T-helper 1 cell (primary cell): ENCODE measurements around the gene RPL10.

Experiments used
- DNase-seq, 5 donors: peaks; one replicate each; pipeline ENCODE4 v3.0.0-alpha.2; 2012 to 2020

Gene RPL10

DNA sequence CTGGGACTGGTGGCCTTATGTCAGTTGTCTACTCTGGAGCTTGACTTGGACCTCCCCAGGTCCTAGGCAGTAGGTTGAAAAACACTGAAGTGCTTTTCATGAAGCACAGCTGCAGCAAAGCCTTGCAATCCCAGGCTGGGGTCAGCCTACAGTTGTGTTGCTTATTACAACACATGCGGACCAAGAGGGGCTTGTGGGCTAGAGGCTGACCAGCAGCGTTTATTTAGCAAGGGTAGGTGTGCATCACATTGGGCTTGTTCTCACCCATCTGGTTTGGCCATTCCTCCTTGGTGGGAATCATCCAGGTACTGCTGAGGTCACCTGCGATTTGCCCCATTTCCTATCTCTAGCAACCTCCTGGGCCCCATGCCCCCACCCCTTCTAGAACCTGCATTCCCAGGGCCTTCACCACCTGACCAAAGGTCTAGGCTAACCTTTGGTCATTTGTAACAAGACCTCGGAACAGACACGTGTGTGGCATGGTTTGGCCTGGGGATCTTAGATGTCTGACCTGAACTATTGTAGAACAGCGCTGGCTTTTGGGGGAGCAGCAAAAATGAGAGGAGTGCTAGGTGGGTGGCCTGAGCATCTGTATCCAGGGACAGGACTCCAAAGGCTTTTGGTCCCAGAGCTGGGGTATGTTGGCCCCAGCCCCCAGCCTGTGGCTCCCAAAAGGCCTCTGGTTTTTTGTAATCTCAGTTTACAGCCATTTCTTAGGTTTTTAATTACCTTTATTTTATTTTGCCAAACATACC lies 3.0 kb downstream of the RPL10 start:
- DNase-seq, result no peak

DNA sequence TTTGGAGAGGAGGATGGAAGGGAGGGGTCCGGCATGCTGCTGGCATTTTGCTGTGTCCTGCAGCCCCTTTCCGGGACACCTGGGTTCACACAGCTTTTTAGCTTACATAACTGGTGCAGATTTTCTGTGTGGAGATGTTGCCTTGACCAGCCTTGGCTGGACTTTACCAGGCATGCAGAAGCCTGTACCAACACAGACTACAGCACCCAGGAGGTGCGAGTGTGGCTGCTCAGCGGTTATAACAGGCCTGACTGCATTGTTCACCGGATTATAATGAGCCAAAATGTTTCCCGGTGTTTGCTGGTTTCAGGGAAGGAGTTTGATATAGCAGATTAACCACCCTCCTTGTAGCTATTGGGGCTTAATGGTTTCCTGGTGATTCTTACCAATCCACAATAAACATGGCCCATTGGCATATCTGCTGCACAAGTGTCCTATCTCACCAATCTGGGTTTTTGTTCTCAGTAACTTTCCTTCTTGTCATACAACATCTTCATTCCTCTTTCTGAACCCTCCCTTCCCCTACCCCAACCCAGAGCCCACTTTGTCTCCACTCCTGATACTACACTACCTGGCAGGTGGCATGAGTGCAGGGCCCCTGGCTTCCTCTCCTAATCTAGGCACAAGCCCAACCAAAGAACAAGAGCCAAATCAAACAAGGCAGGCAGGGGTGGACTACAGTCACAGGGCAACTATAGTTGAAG lies 3.9 kb downstream of the RPL10 start:
- DNase-seq, result no peak

DNA sequence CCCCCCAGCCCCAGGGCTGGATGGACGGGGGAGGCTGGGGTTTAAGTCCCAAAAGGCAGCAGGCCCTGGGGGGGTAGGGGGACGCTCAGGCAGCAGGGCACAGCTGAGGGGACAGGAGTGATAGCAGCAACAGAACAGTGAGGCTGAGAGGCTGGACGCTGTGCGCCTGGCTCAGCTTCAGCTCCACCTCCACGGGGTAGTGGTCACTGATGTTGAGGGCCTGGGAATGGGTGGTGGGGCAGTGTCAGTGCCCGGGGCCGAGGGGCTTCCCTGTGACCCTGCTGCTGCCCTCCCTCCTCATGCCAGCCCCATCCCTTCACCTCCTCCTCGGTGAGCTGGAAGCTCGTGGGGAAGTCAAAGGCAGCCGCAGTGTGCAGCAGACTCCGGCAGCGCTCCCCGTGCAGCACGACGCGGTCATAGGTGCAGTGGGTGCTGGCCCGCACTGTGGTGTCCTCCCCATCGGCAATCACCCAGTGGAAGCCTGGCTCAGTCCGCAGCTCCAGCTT lies 4.5 kb downstream of the RPL10 start:
- no peak for DNase-seq

DNA sequence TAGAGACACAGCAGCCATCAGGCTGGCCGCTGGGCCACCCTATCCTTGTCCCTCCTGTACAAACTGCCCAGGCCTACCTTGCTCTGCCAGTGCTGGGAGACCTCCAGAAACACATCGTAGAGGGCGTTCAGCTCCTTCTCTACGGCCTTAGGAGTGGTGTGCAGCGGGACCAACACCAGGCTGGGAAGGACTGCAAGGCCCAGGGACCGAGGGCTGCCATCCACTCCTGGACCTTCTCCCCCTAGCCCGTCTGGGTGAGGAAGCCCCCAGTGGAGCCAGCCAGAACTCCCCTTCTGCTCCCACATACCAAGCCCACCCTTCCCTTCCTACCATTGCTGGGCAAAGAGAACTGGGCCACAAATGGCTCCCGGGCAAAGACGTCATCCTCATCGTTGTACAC lies 5.0 kb downstream of the RPL10 start:
- DNase-seq, result no peak

DNA sequence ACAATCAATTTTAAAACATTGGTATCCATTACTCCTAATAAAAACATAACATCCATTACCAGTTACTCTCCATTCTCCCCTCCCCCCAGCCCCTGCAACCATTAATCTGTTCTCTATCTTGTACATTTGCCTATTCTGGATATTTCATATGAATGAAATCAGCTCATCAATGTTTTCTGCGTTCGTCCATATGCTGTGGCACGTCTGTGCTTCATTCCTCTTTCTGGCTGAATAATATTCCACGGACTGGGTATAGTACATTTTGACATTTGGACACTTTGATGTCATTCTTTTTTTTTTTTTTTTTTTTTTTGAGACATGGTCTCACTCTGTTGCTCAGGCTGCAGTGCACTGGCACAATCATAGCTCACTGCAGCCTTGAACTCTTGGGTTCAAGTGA lies 5.7 kb downstream of the RPL10 start:
- DNase-seq, result no peak

DNA sequence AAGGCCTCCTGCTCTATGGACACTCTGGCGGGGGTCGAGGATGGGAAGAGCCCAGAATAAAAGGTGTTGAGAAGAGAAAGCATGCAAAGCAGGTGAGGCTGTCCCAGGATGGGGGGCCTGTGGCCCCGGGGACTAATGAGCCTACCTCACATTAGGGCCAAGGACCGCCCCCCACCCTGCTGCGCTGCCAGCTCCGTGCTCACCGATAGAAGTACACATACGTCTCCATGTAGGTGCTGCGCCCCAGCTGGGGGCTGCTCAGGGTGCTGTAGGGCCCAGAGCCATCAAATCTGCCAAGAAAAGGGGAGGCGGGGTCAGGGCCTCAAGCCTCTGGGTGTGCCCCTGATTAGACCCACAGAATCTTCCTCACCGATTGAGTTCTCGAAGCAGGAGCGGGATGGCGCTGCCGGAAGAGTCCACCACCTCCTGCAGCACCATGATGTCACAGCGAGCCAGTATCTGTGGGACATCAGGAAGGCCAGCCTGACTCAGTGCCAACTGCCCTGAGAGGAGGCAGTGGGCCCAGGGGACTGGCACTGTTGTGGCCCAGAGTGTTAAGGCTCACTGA lies 6.5 kb downstream of the RPL10 start:
- no peak for DNase-seq

DNA sequence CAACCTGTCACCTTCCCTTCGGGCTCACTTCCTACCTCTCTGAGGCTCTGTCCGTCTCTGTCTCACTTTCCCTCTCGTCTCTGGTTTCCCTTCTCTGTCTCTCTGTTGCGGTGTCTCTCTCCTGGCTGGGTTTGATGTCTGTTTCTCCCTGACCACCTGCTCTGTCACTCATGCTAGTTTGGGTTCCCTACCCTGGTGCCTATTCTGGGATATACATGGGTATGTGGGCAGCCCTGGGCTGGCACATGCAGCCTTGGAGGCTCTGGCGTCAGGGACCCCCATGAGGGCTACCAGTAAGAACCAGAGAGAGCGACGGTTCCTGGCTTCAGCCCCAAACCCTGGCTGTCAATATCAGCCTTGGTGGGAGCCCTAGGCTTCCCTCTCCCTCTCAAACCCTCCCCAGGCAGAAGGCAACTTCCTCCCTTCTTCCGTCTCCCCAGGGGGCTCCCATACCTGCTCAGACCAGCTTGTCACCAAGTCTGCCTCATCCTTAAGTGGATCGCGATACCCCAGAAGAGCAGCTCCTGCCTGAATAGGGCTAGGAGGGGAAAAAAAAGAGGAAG lies 10.6 kb downstream of the RPL10 start:
- no peak for DNase-seq

DNA sequence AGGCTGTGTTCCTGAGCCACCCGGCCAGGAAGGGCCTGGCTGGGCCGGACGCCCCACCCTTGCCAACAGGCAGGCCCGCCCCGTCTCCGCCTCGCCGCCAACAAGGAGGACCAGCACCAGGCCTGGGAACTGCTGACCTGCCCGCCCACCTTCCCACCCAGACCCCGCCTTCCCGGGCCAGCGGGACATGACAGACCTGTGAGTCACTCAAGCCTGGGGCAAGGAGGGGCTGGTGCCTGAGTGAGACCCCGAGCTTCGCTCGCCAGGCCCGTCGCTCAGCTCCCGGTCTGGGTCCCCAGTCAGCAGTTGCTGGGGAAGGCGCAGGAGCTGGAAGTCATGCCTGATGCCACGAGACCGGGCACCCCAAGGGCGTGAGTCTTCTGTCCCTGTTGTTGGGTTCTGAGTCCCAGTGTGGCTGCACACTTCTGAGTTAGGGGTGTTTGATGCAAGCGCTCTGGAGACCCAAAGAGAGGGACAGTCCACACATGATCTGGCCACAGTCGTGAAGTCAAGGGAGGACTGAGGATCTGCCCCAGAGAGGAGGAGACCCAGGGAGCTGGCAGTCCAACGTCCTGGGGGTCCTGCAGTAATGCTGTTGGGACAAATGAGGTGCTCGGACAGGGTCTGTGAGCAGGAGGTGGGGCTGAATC lies 11.2 kb downstream of the RPL10 start, which contains the start of gene DNASE1L1:
Gene DNASE1L1, minus strand, starts transcription at position 33 of the 650 bp plus-strand sequence. CDS start 3,686 bp downstream, outside the sequence.
- DNase-seq, result peak in 2 of 5 donors; percentile 8 to 10

DNA sequence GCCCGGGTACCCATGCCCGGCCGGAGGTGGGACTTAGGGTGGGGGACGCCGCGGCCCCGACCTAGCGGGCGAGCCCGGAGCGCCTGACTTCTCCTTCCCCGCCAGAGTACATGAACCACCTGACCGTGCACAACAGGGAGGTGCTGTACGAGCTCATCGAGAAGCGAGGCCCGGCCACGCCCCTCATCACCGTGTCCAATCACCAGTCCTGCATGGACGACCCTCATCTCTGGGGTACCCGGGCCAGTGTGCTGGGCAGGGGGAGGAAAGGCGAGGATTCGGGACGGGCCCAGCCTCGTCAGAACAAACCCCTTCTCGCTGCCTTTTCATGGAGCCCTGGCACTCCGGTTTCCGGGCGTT lies 13.8 kb downstream of the RPL10 start:
- DNase-seq, result peak in 3 of 5 donors; percentile 18 to 63 (median 46)

DNA sequence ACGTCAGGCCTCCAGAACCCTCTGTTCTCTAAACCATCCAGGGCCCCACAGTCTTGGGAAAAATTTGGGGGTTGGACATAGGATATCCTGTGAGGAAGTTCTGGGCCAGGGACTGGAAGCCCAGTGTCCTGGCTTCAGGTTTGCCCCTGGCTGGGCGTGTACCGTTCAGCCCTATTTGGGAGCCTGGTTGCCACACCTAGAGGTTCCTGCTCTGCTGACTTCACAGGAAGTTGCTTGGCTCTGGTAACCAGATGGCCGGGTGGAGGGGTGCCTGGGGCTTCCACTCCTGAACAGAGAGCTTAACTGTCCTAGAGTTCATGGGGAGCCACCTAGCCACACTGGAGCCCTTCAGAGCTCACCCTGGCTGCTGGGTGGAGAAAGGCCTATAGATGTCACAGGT lies 14.3 kb downstream of the RPL10 start:
- peak in 2 of 5 donors; percentile 15 to 64 for DNase-seq

DNA sequence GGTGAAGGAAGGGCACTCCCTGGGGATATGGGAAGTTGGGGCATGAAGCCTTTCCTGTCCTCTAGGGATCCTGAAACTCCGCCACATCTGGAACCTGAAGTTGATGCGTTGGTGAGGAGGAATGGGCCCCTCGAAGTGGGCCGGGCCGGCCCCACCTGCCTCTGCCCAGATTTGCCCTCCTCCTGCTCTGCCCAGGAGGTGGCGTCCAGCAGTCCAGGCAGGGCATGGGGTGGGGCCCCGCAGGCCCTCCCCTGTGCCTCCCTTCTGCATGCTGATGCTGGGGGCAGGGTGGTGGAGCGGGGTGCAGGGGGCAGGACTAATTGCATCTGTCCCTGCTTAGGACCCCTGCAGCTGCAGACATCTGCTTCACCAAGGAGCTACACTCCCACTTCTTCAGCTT lies 15.0 kb downstream of the RPL10 start:
- no peak for DNase-seq

DNA sequence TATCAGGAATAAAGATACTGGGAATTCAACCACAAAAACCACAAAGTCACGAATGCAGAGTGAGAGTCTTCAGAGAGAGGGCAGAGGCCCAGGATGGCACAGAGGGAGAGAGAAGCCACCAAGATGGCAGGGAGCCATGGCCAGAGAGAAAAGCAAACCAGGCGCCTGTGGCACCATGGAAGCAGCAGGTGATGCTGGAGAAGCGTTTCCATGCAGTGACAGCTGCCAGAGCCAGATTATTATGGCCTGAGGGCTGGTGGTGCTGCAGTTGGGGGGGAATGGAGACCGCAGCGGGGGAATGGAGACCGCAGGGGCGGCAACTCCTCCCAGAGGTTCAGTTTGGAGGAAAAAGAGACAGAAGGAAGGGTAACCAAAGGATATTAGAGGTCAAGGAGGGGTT lies 19.0 kb downstream of the RPL10 start:
- no peak for DNase-seq

DNA sequence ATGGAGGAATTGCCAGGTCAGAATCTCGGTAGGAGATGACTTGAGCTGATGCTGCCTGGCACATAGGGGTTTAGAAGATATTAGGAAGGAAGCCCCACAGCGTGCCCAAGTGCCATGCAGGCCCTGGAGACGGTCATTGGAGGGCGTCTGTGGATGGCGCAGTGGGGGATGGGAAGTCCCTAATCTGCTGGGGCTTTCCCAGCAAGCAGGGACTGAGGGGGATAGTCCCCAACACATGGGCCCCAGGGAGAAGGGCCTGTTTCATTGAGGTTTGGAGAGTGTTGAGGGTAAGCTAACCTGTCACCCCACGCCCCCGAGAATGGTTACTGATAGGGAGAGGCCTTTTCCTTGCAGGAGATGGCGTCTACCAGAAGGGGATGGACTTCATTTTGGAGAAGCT lies 21.0 kb downstream of the RPL10 start:
- DNase-seq, result no peak

DNA sequence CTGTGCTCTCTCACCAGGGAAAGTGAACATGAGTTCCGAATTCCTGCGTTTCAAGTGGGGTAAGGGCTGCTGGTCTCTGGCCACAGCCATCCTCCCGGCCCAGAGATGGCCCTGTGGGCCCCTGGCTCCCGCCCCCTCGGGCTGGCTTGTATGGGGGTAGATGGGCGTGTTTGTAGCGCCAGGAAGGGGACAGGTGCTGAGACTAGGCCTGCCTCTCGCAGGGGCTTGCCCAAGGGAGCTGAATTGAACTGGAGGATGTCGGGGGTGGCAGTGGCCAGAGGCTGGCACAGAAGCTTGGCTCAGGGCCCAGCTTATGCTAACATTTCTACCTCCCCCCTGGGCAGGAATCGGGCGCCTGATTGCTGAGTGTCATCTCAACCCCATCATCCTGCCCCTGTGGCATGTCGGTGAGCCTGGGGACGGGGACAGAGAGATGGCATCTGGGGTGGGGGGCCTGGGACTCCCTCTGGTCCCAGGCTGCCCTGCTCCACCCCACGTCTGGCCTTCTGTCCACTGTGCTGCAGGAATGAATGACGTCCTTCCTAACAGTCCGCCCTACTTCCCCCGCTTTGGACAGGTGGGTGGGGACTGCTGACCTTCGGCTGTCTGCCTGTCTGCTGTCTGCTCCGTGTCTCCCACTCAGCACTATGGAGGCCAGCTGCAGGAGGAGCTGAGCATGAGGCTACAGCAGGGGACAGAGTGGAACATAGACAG lies 21.7 kb downstream of the RPL10 start:
- DNase-seq, result no peak

DNA sequence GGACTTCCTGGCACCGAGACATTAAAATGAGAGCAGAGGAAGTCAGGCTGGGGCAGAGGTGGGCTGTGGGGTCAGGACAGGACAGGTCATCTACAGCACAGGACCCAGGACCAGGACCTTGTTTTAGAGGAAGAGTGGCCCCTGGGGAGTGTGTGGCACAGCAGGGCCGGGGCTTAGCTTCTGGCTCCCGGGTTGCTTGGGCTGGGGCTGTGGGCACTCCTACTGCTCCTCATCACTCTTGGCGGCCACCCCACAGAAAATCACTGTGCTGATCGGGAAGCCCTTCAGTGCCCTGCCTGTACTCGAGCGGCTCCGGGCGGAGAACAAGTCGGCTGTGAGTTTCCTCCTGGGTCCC lies 22.2 kb downstream of the RPL10 start:
- no peak for DNase-seq

DNA sequence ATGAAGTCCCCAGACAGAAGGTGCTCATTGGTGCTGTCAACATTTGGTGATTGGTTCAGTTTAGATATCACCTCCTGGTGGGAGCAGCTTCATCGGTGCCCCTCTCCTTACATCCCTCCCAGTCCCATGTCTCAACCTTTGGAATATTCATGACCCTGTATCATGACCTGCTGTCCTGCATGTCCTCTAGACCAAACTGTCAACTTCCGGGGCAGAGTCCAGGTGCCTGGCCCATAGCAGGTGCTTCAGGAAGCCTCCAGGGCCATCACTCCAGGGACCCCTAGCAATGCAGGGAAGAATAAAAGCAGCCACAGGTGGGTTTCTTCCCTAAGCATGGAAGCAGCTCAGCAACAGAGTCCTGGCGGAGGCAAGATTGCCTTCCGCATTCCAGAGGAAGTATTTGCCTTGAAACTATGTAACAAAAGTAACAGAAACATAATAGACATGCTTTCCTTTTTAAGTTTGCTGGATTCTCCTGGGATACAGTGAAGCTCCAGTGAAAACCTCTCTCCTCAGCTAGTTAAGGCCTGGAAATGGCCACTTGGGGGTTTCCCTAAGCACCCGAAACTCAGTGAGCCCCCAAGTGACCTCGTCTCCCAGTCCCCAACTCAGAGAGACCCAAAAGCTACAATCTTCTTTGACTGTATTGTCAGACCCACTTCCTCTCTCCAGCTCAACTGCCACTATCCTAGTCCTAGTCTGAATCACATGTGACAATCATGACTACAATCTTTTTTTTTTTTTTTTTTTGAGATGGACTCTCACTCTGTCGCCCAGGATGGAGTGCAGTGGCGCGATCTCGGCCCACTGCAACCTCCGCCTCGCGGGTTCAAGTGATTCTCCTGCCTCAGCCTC lies 29.0 kb downstream of the RPL10 start:
- DNase-seq, result no peak

DNA sequence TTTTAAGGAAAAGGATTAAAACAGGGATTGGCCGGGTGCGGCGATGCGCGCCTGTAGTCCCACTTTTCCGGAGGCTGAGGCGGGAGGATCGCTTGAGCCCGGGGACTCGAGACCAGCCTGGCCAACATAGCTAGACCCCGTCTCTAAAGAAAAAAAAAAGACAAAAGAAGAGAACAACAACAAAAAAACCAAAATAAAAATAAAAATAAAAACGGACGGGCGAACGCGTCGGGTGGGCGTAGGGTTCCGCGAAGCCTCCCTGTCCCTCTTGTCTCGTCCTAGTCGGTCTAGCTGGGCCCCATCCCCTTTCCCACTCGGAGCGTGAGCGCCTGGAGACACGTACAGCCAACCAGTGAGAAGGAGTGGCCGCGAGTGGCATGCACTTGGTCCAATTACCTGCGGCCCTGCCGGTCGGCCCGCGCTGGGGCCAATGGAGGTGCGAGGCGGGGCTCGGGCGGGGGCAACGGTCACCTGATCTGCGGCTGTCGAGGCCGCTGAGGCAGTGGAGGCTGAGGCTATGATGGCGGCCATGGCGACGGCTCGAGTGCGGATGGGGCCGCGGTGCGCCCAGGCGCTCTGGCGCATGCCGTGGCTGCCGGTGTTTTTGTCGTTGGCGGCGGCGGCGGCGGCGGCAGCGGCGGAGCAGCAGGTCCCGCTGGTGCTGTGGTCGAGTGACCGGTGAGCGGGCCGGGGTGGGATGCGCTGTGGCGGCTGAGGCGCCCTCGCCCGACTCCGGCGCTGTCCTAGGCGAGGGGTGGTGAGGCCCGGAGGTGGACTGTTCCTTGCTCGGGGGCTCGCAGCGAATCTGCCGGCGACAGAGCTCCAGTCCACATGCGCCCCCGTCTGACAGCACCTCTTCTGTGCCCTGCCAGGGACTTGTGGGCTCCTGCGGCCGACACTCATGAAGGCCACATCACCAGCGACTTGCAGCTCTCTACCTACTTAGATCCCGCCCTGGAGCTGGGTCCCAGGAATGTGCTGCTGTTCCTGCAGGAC lies 30.3 kb downstream of the RPL10 start, which contains the start of gene ATP6AP1:
Gene ATP6AP1, plus strand, starts transcription at position 502 of the 996 bp plus-strand sequence. Its CDS starts 16 bp downstream, at position 518.
- peak; percentile 77 to 92 (median 83) for DNase-seq

DNA sequence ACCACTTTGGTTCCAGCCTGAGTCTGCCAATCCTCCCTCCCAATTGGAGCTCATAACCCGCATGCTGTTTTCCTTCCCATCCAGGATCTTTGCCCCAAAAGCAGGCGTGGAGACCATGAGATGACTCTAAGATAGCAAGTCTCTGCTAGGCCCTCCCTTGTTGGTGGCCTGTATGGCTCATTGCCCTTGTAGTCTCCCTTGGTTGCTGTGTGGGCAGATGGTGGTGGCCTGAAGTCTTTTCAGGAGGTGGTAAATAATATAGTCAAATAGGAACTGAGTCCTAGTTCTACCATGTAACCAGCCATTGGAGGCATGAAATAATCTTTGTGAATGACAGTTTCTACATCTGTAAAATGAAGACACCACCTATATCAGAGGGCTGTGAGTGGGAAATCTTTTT lies 31.5 kb downstream of the RPL10 start:
- DNase-seq, result no peak

DNA sequence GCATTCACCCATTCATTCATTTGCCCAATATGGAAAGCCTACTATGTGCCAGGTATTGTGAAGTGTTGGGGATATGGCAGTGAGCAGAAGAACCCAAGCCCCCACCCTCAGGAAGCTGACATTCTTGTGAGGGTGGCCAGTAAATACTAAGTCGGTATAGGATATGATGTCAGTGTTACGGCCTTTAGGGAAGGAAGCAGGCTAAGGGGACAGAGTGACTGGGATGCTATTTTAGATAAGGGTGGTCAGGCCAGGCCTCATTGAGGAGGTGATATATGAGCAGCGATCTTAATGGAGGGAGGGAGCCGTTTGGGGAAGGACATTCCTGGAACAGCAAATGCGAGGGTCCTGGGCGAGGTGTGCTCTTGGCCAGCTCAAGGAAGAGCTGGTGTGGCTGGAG lies 32.3 kb downstream of the RPL10 start:
- DNase-seq, result no peak

DNA sequence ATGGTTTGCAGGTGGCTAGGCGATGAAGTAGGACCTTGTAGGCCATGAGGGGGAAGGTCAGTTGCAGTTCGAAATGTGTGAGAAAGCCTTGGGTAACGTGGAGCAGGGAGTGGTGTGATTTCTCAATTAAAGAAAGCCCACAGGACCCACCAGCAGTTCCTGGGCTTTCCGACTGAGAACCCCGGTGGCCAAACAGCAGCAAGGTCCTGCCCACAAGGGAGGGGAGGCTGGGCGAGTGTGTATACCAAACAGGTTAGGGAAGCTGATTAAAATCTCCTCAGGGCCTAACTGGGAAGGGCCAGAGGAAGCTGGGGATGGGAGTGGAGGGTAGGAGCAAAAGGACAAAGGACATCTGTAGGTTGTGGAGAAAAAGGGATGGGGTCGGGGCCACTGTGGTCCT lies 32.7 kb downstream of the RPL10 start:
- no peak for DNase-seq
